Measurements from ENCODE around the gene MED9.
A peak's percentile ranks its signal among the peaks of the same experiment; 100 is the strongest.
"Not testable (repeated sequence)": the region's sequence is repeated elsewhere in the genome, so short reads cannot be mapped to it uniquely, and the experiment has no call there.

The MED9 gene

DNA sequence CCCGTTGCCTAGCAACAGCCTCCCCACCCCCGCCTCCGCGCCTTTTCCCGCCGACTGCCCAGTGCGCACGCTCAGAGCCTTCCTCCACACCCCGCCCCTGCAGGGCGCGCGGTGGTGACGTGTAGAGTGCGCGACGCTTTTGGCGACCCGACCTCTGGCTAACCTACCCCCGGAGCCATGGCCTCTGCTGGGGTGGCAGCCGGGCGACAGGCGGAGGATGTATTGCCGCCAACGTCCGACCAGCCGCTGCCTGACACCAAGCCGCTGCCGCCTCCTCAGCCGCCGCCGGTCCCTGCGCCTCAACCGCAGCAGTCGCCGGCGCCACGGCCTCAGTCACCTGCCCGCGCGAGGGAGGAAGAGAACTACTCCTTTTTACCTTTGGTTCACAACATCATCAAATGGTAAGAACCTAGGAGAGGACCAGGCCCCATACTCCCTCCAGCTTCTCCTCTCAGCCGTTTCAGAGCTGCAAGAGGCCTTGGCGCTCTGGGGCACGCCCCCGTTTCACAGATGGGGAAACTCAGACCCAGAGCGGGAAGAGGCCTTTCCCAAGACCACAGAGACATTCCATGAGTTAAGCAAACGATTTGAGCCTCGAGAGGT lies at the start of gene MED9:
MED9 (plus strand) TSS at position 136 of the 603 bp plus-strand sequence; CDS start at position 178, 42 bp downstream.
- peak; percentile 37 for DNase-seq (ENCODE audit: low read depth)

DNA sequence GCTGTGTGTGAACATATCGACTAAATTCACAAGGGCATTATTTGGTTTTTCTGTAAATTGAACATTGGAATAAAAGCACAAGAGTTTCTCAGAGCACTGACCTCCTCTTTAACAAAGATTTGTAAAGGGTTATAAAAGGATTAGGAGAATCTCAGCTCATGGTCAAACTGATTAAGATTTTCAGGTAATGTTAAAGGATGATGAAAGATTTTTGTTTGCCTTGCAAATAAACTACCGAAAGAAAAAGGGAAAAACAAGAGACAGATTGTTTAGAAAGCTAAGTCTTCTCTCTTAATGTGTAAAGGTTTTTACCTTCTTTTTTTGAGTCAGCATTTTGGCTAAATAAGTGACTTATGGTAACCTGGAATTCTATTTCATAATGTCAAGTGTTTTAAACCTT lies 47.6 kb upstream of the MED9 start:
- no peak for DNase-seq (ENCODE audit: low read depth)

DNA sequence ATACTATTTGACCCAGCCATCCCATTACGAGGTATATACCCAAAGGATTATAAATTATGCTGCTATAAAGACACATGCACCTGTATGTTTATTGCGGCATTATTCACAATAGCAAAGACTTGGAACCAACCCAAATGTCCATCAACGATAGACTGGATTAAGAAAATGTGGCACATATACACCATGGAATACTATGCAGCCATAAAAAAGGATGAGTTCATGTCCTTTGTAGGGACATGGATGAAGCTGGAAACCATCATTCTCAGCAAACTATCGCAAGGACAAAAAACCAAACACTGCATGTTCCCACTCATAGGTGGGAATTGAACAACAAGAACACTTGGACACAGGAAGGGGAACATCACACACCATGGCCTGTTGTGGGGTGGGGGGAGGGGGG lies 45.9 kb upstream of the MED9 start:
- DNase-seq (ENCODE audit: low read depth) = not testable (repeated sequence)

DNA sequence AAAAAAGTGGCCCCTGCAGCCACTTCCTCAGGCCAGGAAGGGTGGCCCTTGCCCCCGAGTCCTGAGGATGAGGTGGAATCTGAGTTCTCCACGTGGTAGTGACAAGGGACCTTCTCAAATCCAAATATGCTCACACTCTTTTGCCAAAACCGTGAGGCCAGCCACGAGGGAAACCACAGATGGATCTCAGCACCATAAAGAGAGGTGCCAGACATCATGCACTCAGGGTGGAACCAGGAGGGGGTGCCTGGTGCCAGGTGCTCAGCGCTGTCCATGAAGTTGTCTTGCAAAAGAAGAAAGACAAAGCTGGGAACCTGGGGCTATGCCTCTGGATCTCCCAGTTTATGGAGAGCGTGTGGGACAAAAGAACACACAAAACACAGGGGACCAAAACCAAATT lies 45.2 kb upstream of the MED9 start:
- no peak for DNase-seq (ENCODE audit: low read depth)

DNA sequence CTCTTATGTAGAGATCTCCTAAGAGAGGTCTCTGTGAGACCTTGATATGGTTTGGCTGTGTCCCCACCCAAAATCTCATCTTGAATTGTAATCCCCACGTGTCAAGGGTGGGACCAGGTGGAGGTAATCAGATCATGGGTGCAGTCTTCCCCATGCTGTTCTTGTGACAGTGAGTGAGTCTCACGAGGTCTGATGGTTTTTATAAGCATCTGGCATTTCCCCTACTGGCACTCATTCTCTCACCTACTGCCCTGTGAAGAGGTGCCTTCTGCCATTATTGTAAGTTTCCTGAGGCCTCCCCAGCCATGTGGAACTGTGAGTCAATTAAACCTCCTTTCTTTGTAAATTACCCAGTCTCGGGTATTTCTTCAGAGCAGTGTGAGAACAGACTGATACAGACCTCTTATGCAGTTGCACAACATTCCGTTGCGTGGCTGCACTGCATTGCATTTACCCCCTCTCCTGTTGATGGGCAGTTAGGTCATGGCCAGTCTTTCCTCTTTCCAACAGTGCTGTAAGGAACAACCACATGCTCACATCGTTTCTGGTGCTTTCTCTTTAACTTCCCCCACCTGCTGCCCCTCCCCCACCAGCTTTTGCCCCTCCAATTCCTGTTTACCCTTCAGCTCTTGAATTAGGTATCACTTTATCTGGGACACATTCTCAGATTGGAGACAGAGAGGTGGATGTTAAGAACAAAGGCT lies 43.6 kb upstream of the MED9 start:
- DNase-seq (ENCODE audit: low read depth) = no peak

DNA sequence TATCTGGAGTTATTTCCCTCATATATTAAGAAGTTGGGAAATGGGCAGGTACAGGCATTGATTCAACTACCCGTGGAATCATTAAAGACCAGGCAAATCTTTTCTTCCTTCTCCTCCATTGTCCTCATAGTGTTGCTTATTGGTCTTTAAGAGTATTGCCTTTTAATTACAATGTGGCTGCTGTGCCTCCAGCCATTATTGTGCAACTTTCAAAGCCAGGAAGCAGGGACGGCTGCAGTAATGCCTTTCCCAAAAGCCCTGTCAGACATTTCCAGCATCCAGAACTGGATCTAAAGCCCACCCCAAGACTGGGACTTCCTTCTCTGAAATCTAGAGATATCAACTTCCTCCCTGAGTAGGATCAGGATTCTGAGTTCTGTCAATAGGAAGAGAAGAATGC lies 42.3 kb upstream of the MED9 start:
- no peak for DNase-seq (ENCODE audit: low read depth)

DNA sequence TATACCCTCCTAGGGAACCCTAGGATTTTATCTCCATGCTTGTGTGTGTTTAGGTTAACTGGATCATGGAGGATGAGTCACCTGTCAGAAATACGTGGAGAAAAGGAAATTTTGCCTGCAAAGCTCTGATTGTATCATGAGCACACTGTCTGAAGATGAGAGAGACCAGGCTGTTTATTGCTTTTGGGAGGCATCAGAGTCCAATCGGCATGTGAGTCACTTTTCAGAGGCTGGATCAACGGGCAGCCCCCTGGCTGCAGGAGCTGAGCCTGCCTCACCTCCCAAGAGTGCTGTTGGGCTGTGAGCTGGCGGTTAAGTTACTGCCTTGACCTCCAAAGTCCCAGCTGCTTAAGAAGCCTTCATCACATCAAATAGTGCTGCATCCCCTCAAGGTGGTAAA lies 41.5 kb upstream of the MED9 start:
- peak; percentile 78 for DNase-seq (ENCODE audit: low read depth)

DNA sequence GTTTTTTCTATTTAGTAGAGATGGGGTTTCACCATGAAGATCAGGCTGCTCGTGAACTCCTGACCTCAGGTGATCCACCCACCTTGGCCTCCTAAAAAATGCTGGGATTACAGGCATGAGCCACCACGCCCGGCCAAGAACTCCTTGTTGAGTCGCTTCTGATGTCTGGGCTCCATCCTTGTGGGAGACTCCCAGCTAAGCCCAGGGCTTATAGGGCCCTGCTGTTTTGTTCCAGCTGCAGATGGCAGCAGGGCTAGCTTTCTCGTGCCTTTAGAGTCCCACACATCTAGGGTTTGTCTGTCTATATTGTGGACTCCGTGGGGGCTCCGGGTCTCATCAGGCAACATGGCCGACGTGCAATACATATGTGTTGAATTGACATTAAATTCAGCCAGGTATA lies 39.3 kb upstream of the MED9 start:
- DNase-seq (ENCODE audit: low read depth) = no peak

- DNase-seq (ENCODE audit: low read depth) = no peak
These were observed 38.9 kb upstream of the MED9 start for GRCh38 chr17:17437893-17438292.

- no peak for DNase-seq (ENCODE audit: low read depth)
These were observed 36.6 kb upstream of the MED9 start for GRCh38 chr17:17440010-17440843.

GRCh38 chr17:17440938-17441675 lies 35.7 kb upstream of the MED9 start:
- DNase-seq (ENCODE audit: low read depth) = no peak

DNA sequence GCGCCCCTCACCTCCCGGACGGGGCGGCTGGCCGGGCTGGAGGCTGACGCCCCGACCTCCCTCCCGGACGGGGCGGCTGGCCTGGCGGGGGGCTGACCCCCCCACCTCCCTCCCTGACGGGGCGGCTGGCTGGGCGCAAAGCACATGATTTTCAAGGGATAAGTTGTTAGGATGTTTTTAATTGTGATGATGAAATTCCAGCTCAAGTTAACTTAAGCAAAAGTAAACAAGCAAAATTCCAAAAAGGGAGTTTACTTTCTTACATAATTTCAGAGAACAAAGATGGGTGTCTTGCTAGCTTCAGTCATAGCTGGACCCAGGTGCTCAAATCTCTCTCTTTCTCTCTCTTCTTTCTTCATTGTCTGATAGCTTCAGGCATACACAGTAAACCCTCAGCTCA lies 33.6 kb upstream of the MED9 start:
- DNase-seq (ENCODE audit: low read depth) = no peak

- no peak for DNase-seq (ENCODE audit: low read depth)
These were observed 31.4 kb upstream of the MED9 start for GRCh38 chr17:17445296-17445924.

DNA sequence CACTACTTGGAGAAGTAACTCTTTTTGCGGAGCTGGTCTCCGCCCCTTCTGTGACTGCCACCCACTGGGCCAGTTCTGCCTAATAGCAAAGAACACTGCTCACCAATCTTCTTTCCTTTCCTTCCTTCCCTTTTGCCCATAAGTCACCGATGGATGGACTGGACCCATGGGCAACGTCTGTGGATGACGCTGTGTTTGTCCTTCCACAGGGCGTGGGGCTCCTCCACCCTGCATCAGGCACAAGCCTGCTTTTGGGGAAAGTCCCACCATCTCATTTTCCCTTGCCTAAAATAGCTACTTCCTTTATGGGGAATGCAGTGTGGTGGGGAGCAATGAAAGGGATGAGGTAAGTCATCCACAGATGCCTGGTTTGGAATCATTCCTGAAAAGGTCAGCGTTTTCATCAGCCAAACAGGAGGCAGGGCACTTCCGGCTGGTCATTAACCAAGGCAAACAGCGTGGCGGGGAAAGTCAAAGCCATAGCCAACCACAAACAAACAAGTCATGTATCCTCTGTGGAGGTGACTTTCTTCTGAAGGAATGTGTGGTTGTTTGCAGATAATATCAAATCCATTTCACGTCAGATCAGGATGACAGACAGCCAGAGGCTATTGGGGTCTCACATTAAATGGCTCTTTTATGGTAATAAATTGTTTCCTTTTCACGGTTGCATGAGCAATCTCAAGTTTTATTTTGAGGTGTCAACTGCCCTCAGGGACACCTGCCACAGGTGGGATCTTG lies 30.7 kb upstream of the MED9 start:
- DNase-seq (ENCODE audit: low read depth) = peak; percentile 82

DNA sequence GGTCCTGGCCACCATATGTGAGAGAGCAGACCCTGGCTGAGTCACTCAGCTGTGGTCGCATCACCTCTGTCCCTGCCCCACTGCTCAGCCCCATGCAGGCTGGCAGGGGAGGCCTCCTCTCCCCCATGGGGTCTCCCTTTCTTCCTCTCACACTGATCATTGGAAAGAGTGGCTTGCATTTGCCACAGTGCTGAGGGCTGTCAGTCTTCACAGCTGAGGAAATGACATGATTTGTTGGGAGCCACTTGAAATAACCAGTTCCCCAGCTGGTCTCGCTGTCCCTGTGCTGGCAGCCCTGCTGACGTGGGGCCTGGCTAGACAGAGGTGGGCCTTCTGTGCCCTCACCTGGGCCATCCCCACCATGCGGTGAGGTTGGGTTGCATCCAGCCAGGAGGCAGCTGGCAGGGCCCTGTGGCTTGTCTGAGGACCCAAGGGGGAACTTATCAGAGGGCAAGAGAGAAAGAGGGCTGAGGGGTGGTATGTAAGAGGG lies 30.1 kb upstream of the MED9 start:
- no peak for DNase-seq (ENCODE audit: low read depth)

DNA sequence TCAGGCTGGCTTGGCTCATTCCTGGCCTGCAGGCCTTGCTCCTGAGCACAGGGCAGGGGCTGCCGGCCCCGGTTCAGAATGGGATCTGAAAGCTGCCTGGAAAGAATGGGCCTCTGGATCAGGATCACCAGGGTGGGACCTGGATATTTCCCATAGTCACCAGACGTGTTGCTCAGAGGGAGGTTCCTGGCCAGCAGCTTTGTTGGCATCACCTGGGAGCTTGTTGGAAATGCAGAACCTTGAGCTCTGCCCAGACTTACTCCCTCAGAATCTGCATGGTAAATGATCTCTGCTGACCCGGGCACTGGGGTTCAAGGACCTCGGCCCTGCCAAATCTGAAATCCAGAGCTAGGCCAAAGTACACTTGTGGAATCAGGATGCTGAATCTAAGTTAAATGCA lies 29.5 kb upstream of the MED9 start:
- no peak for DNase-seq (ENCODE audit: low read depth)

DNA sequence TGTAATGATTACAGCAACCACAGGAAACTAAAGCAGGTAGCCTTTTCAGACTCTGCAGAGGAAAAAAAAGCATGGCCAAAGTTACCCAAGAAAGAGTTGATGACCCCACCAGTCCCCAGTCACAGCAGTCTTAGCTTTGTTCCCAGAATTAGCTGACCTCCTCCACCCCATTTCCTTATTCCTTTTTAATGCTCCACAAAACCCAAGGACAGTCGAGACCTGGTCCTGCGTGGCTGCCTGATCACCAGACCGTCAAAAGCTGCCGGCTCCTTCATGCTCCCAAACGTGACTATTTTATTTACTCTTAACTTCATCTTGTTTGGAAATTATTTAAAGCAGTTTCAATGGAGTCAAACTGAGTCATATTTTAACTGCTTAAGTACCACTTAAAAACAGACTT lies 28.7 kb upstream of the MED9 start:
- no peak for DNase-seq (ENCODE audit: low read depth)

DNA sequence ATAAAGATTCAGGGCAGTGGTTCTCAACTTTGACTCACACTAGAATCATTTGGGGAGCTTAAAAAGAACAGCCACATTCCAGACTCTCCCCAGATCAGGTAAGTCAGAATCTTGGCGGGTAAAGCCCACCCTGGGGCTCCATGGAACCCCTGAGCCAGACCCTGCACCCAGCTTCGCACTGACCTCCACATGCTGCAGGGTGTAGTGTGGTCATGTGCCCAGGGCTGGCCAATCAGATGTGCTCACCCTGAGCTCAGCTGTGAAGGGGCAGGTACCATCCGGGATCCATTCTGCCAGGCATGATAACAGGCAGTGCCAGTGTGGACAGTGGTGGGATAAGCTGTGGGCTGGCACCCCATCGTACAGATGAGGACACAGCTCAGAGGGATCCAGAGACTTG lies 28.1 kb upstream of the MED9 start:
- no peak for DNase-seq (ENCODE audit: low read depth)

- no peak for DNase-seq (ENCODE audit: low read depth)
These were observed 23.7 kb upstream of the MED9 start for GRCh38 chr17:17453088-17453487.

DNA sequence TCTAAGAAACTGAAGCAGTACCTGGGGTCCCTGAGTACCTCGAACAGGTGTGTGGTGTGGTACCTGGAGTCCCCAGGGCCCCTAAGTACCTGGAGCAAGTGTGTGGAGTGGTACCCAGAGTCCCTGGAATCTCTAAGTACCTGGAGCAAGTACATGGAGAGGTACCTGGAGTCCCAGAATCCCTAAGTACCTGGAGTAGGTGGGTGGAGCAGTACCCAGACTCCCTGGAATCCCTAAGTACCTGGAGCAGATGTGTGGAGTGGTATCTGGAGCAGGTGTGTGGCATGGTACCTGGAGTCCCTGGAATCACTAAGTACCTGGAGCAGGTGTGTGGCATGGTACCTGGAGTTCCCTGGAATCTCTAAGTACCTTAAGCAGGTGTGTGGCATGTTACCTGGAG lies 22.5 kb upstream of the MED9 start:
- DNase-seq (ENCODE audit: low read depth) = no peak

DNA sequence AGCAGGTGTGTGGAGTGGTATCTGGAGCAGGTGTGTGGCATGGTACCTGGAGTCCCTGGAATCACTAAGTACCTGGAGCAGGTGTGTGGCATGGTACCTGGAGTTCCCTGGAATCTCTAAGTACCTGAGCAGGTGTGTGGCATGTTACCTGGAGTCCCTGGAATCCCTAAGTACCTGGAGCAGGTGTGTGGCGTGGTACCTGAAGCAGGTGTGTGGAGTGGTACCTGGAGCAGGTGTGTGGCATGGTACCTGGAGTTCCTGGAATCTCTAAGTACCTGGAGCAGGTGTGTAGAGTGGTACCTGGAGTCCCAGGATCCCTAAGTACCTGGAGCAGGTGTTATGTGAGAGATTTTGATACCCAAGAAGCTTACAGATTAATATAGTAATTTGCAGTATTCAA lies 22.1 kb upstream of the MED9 start:
- DNase-seq (ENCODE audit: low read depth) = not testable (repeated sequence)
